KMS-11 (cell line): ENCODE measurements around the gene PDE4DIP.
"Not testable (repeated sequence)": the region's sequence is repeated elsewhere in the genome, so short reads cannot be mapped to it uniquely, and the experiment has no call there.

Experiments used
- H2AFZ ChIP-seq: fragments of 200-600 bp; sonication (generic); 2 replicates; pipeline ENCODE4 v1.6.1; 2016; ENCODE audit warnings: antibody characterized with exemption, mixed run types, low read depth
- H3K27ac ChIP-seq: fragments of 200-600 bp; sonication (generic); 2 replicates; pipeline ENCODE4 v1.6.1; 2016; ENCODE audit warnings: mild to moderate bottlenecking, mixed run types
- H3K27me3 ChIP-seq: fragments of 200-600 bp; sonication (generic); 2 replicates; pipeline ENCODE4 v1.6.1; 2017; ENCODE audit warnings: mild to moderate bottlenecking, low read depth, mixed run types, moderate library complexity; ENCODE audit not compliant: insufficient read depth
- H3K36me3 ChIP-seq: fragments of 200-600 bp; sonication (generic); 2 replicates; pipeline ENCODE4 v1.6.1; 2017; ENCODE audit warnings: mild to moderate bottlenecking, mixed run types; ENCODE audit not compliant: insufficient read depth
- H3K4me1 ChIP-seq: fragments of 200-600 bp; sonication (generic); 2 replicates; pipeline ENCODE4 v1.6.1; 2016; ENCODE audit warnings: mild to moderate bottlenecking, low read depth, mixed run types; ENCODE audit not compliant: poor library complexity, severe bottlenecking
- H3K4me2 ChIP-seq: fragments of 200-600 bp; sonication (generic); 2 replicates; pipeline ENCODE4 v1.7.0; 2016; ENCODE audit warnings: mild to moderate bottlenecking, mixed run types
- H3K4me3 ChIP-seq: fragments of 200-600 bp; sonication (generic); IDR thresholded peaks from 2 replicates; pipeline ENCODE4 v1.6.1; 2017; ENCODE audit warnings: low read depth, low read length, mixed read lengths; ENCODE audit not compliant: insufficient read depth
- H3K79me2 ChIP-seq: fragments of 200-600 bp; sonication (generic); 2 replicates; pipeline ENCODE4 v1.6.1; 2016; ENCODE audit warnings: low read depth, mixed run types; ENCODE audit not compliant: insufficient read depth
- H3K9ac ChIP-seq: fragments of 200-600 bp; sonication (generic); 2 replicates; pipeline ENCODE4 v1.6.1; 2016; ENCODE audit warnings: mild to moderate bottlenecking, mixed run types
- H4K20me1 ChIP-seq: fragments of 200-600 bp; sonication (generic); 2 replicates; pipeline ENCODE4 v1.6.1; 2016; ENCODE audit warnings: mild to moderate bottlenecking, mixed run types; ENCODE audit not compliant: insufficient read depth

PDE4DIP gene

GRCh38 chr1:148845068-148845467 is 840 bp downstream of the PDE4DIP start:
- not testable (repeated sequence) for H3K4me1 ChIP-seq, H3K27ac ChIP-seq, H3K79me2 ChIP-seq, H3K36me3 ChIP-seq, H3K4me2 ChIP-seq, H3K4me3 ChIP-seq, H2AFZ ChIP-seq, H3K27me3 ChIP-seq, H3K9ac ChIP-seq, H4K20me1 ChIP-seq

GRCh38 chr1:148850347-148850746 is 6.1 kb downstream of the PDE4DIP start:
- H3K9ac ChIP-seq, H2AFZ ChIP-seq, H3K79me2 ChIP-seq, H3K27ac ChIP-seq, H4K20me1 ChIP-seq, H3K27me3 ChIP-seq, H3K36me3 ChIP-seq, H3K4me1 ChIP-seq, H3K4me3 ChIP-seq, H3K4me2 ChIP-seq: not testable (repeated sequence)

- not testable (repeated sequence) for H4K20me1 ChIP-seq, H3K4me1 ChIP-seq, H2AFZ ChIP-seq, H3K27ac ChIP-seq, H3K27me3 ChIP-seq, H3K9ac ChIP-seq, H3K4me3 ChIP-seq, H3K4me2 ChIP-seq, H3K36me3 ChIP-seq, H3K79me2 ChIP-seq
Observed at GRCh38 chr1:148850840-148851239, 6.6 kb downstream of the PDE4DIP start.

- H3K4me3 ChIP-seq, H2AFZ ChIP-seq, H3K9ac ChIP-seq, H4K20me1 ChIP-seq, H3K79me2 ChIP-seq, H3K27ac ChIP-seq, H3K36me3 ChIP-seq, H3K4me1 ChIP-seq, H3K4me2 ChIP-seq, H3K27me3 ChIP-seq: not testable (repeated sequence)
Observed at GRCh38 chr1:148851684-148852083, 7.5 kb downstream of the PDE4DIP start.

- not testable (repeated sequence) for H3K4me2 ChIP-seq, H2AFZ ChIP-seq, H3K27ac ChIP-seq, H3K36me3 ChIP-seq, H3K4me3 ChIP-seq, H3K79me2 ChIP-seq, H3K9ac ChIP-seq, H4K20me1 ChIP-seq, H3K27me3 ChIP-seq, H3K4me1 ChIP-seq
Observed at GRCh38 chr1:148853363-148853762, 9.1 kb downstream of the PDE4DIP start.

GRCh38 chr1:148854063-148854462 is 9.8 kb downstream of the PDE4DIP start:
- H3K9ac ChIP-seq, H3K36me3 ChIP-seq, H3K4me2 ChIP-seq, H4K20me1 ChIP-seq, H2AFZ ChIP-seq, H3K4me1 ChIP-seq, H3K27ac ChIP-seq, H3K79me2 ChIP-seq, H3K4me3 ChIP-seq, H3K27me3 ChIP-seq: not testable (repeated sequence)

GRCh38 chr1:148855367-148855766 is 11.1 kb downstream of the PDE4DIP start:
- H3K4me3 ChIP-seq, H4K20me1 ChIP-seq, H3K27ac ChIP-seq, H3K4me1 ChIP-seq, H3K27me3 ChIP-seq, H3K79me2 ChIP-seq, H3K9ac ChIP-seq, H2AFZ ChIP-seq, H3K4me2 ChIP-seq, H3K36me3 ChIP-seq: not testable (repeated sequence)

- not testable (repeated sequence) for H3K4me2 ChIP-seq
Observed at GRCh38 chr1:148860049-148860448, 15.8 kb downstream of the PDE4DIP start.

GRCh38 chr1:148860579-148861259 is 16.5 kb downstream of the PDE4DIP start:
- H3K36me3 ChIP-seq, H2AFZ ChIP-seq, H4K20me1 ChIP-seq, H3K27ac ChIP-seq, H3K4me3 ChIP-seq, H3K4me1 ChIP-seq, H3K4me2 ChIP-seq, H3K27me3 ChIP-seq, H3K79me2 ChIP-seq, H3K9ac ChIP-seq: not testable (repeated sequence)

More at GRCh38 chr1:148860049-148860448, 15.8 kb downstream of the PDE4DIP start:
- H3K9ac ChIP-seq, H3K4me1 ChIP-seq, H2AFZ ChIP-seq, H4K20me1 ChIP-seq, H3K4me3 ChIP-seq, H3K36me3 ChIP-seq, H3K79me2 ChIP-seq, H3K27ac ChIP-seq, H3K27me3 ChIP-seq: not testable (repeated sequence)

GRCh38 chr1:148862590-148862989 is 18.4 kb downstream of the PDE4DIP start:
- not testable (repeated sequence) for H3K27me3 ChIP-seq, H3K4me1 ChIP-seq, H3K27ac ChIP-seq, H3K4me3 ChIP-seq, H2AFZ ChIP-seq, H3K36me3 ChIP-seq, H3K4me2 ChIP-seq, H3K79me2 ChIP-seq, H3K9ac ChIP-seq, H4K20me1 ChIP-seq
